ENCODE results near the gene HSBP1.

- TF ChIP-seq POLR2A (IDR thresholded peaks at IDR 0.05) (no peak), CTCF (IDR thresholded peaks at IDR 0.05) (no peak)
Observed at GRCh38 chr16:83819361-83819760, 11.6 kb downstream of the HSBP1 start.

Data from testis (tissue), 2 donors.